ENCODE data around the gene NR3C2.

NR3C2 gene

GRCh38 chr4:148453833-148454232 is 11.6 kb upstream of the NR3C2 start:
- no peak overlapping the region for H3K4me3 ChIP-seq (ENCODE audit: control insufficient read depth, low read depth, low read length)
- TF ChIP-seq CTCF (conservative IDR thresholded peaks at IDR 0.05; ENCODE audit: control insufficient read depth, insufficient read depth, low read depth, low read length), result no peak
- no peak for DNase-seq (ENCODE audit: low read depth)

- no peak for DNase-seq (ENCODE audit: low read depth)
- no peak for TF ChIP-seq CTCF (conservative IDR thresholded peaks at IDR 0.05; ENCODE audit: control insufficient read depth, insufficient read depth, low read depth, low read length)
These were observed 10.8 kb upstream of the NR3C2 start for GRCh38 chr4:148452970-148453369.

GRCh38 chr4:148449921-148450320 is 7.7 kb upstream of the NR3C2 start:
- no peak overlapping the region for H3K4me3 ChIP-seq (ENCODE audit: control insufficient read depth, low read depth, low read length)
- DNase-seq (ENCODE audit: low read depth), result no peak
- no peak for TF ChIP-seq CTCF (conservative IDR thresholded peaks at IDR 0.05; ENCODE audit: control insufficient read depth, insufficient read depth, low read depth, low read length)

More at GRCh38 chr4:148452970-148453369, 10.8 kb upstream of the NR3C2 start:
- H3K4me3 ChIP-seq (ENCODE audit: control insufficient read depth, low read depth, low read length), result no peak overlapping the region

GRCh38 chr4:148448141-148448540 is 5.9 kb upstream of the NR3C2 start:
- no peak for DNase-seq (ENCODE audit: low read depth)
- no peak for TF ChIP-seq CTCF (conservative IDR thresholded peaks at IDR 0.05; ENCODE audit: control insufficient read depth, insufficient read depth, low read depth, low read length)
- H3K4me3 ChIP-seq (ENCODE audit: control insufficient read depth, low read depth, low read length), result no peak overlapping the region

GRCh38 chr4:148447681-148448080 is 5.5 kb upstream of the NR3C2 start:
- TF ChIP-seq CTCF (conservative IDR thresholded peaks at IDR 0.05; ENCODE audit: control insufficient read depth, insufficient read depth, low read depth, low read length), result no peak
- H3K4me3 ChIP-seq (ENCODE audit: control insufficient read depth, low read depth, low read length), result no peak overlapping the region
- no peak for DNase-seq (ENCODE audit: low read depth)

GRCh38 chr4:148445860-148446330 is 3.7 kb upstream of the NR3C2 start:
- no peak for TF ChIP-seq CTCF (conservative IDR thresholded peaks at IDR 0.05; ENCODE audit: control insufficient read depth, insufficient read depth, low read depth, low read length)
- H3K4me3 ChIP-seq (ENCODE audit: control insufficient read depth, low read depth, low read length), result peak overlapping the region; percentile 42
- DNase-seq (ENCODE audit: low read depth), result no peak
